IPS-18a (cell line): ENCODE measurements around the gene EFHC1.

Source experiments
- H3K27ac ChIP-seq: one replicate; pipeline ENCODE4 v1.5.1; 2013; ENCODE audit warnings: low read length
- H3K27me3 ChIP-seq: one replicate; pipeline ENCODE4 v1.6.1; 2013; ENCODE audit warnings: mild to moderate bottlenecking, low read length; ENCODE audit not compliant: control insufficient read depth, insufficient read depth
- H3K36me3 ChIP-seq: one replicate; pipeline ENCODE4 v1.6.1; 2013; ENCODE audit warnings: low read depth, low read length; ENCODE audit not compliant: control insufficient read depth
- H3K4me1 ChIP-seq: one replicate; pipeline ENCODE4 v1.6.1; 2013; ENCODE audit warnings: low read depth, low read length; ENCODE audit not compliant: control insufficient read depth
- H3K4me3 ChIP-seq: one replicate; pipeline ENCODE4 v1.5.1; 2013; ENCODE audit warnings: low read length
- H3K9ac ChIP-seq: one replicate; pipeline ENCODE4 v1.6.1; 2013; ENCODE audit warnings: mild to moderate bottlenecking, low read length, moderate library complexity
- H3K9me3 ChIP-seq: one replicate; pipeline ENCODE4 v1.6.1; 2013; ENCODE audit warnings: low read depth, low read length; ENCODE audit not compliant: control insufficient read depth

EFHC1 gene

DNA sequence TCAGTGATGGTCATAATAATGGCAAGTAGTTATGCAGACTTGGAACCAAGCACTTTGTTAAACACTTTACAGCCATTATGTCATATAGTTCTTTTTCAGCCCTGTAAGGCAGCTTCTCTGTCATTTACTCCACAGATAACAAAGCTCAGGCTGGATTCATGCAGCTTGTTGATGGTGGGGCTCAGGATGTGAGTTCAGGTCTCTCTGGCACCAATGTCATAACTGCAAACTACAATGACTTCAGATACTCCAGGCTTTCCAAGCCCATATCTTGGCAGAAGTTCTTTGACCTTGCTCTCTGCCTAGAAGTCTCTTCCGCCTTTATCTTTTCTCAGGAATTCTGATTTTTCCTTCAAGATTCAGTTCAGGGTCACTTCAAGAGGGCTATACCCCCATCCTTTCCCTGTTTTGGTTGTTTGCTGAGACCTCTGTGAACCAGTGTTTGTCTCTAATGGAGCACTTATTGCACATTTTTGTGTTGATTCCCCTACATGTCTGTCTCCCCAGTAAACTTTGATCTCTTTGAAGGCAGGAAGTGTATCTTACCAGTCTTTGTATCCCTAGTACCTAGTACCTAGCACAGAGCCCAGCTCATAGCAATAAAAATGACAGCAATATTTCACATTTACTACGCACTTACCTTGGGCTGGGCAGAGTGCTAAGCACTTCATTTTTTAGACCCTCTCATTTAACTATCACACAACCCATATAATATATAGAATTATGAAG is 19.7 kb upstream of the EFHC1 start:
- H3K27me3 ChIP-seq, result no peaks in the 10 kb centered on the region
- peaks cover 8% of the 10 kb centered on the region for H3K4me1 ChIP-seq
- no peak overlapping the region for H3K9ac ChIP-seq
- no peak overlapping the region for H3K4me3 ChIP-seq
- no peak overlapping the region for H3K27ac ChIP-seq
- no peaks in the 10 kb centered on the region for H3K9me3 ChIP-seq
- H3K36me3 ChIP-seq, result no peaks in the 10 kb centered on the region

DNA sequence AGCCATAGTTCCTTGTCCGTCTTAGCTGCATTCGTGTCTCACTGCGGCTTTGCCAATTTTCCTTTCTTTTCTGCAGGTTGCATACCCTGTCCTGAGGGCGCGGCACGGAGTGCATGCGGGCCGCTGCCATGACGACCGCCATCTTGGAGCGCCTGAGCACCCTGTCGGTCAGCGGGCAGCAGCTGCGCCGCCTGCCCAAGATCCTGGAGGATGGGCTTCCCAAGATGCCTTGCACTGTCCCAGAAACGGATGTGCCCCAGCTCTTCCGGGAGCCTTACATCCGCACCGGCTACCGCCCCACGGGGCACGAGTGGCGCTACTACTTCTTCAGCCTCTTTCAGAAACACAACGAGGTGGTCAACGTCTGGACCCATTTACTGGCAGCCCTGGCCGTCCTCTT is 17.1 kb upstream of the EFHC1 start:
- Histone ChIP-seq H3K27me3 (no peaks in the 10 kb centered on the region), H3K9me3 (no peaks in the 10 kb centered on the region), H3K27ac (no peak overlapping the region), H3K4me3 (no peak overlapping the region), H3K9ac (no peak overlapping the region), H3K36me3 (no peaks in the 10 kb centered on the region), H3K4me1 (peaks cover 8% of the 10 kb centered on the region)

DNA sequence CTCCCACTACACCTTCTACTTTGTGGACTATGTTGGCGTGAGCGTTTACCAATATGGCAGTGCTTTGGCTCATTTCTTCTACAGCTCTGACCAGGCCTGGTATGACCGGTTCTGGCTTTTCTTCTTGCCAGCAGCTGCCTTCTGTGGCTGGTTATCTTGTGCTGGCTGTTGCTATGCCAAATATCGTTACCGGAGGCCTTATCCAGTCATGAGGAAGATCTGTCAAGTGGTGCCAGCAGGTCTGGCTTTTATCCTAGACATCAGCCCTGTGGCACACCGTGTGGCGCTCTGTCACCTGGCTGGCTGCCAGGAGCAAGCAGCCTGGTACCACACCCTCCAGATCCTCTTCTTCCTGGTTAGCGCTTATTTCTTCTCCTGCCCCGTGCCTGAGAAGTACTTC is 16.5 kb upstream of the EFHC1 start:
- Histone ChIP-seq H3K9me3 (no peaks in the 10 kb centered on the region), H3K27me3 (no peaks in the 10 kb centered on the region), H3K9ac (no peak overlapping the region), H3K4me1 (peaks cover 8% of the 10 kb centered on the region), H3K4me3 (no peak overlapping the region), H3K36me3 (no peaks in the 10 kb centered on the region), H3K27ac (no peak overlapping the region)

DNA sequence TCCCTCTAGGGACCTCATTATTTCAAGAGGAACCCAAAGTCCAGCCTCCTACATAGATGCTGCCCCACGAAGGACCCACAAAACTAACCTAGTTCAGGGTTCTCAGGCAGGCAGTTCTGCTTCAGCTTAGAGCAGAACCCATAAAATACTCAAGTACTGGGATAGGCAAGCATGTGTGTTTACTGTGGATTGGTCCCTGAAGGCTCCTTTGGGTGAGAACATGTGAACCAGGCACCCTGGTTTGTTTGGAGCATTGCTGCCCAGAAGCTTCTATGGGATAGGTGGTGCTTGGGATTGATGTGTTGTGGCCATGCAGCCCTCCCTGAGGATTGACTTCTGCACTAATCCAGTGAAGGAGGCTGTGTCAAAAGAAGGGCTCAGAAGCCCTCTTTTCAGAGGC is 14.9 kb upstream of the EFHC1 start:
- no peaks in the 10 kb centered on the region for H3K27me3 ChIP-seq
- no peak overlapping the region for H3K4me3 ChIP-seq
- H3K9me3 ChIP-seq, result no peaks in the 10 kb centered on the region
- peaks cover under 1% of the 10 kb centered on the region for H3K4me1 ChIP-seq
- H3K27ac ChIP-seq, result no peak overlapping the region
- no peaks in the 10 kb centered on the region for H3K36me3 ChIP-seq
- H3K9ac ChIP-seq, result no peak overlapping the region

- Histone ChIP-seq H3K27ac (no peak overlapping the region), H3K27me3 (no peaks in the 10 kb centered on the region), H3K9me3 (no peaks in the 10 kb centered on the region), H3K9ac (no peak overlapping the region), H3K36me3 (no peaks in the 10 kb centered on the region), H3K4me1 (no peaks in the 10 kb centered on the region), H3K4me3 (no peak overlapping the region)
Observed at GRCh38 chr6:52407467-52407866, 12.7 kb upstream of the EFHC1 start.

GRCh38 chr6:52409499-52409898 is 10.6 kb upstream of the EFHC1 start:
- Histone ChIP-seq H3K4me1 (no peaks in the 10 kb centered on the region), H3K9ac (no peak overlapping the region), H3K27ac (no peak overlapping the region), H3K27me3 (no peaks in the 10 kb centered on the region), H3K4me3 (no peak overlapping the region), H3K9me3 (no peaks in the 10 kb centered on the region), H3K36me3 (no peaks in the 10 kb centered on the region)

GRCh38 chr6:52410979-52411378 is 9.2 kb upstream of the EFHC1 start:
- no peaks in the 10 kb centered on the region for H3K4me1 ChIP-seq
- no peak overlapping the region for H3K9ac ChIP-seq
- H3K9me3 ChIP-seq, result no peaks in the 10 kb centered on the region
- no peaks in the 10 kb centered on the region for H3K36me3 ChIP-seq
- H3K4me3 ChIP-seq, result no peak overlapping the region
- H3K27me3 ChIP-seq, result no peaks in the 10 kb centered on the region
- H3K27ac ChIP-seq, result no peak overlapping the region

- Histone ChIP-seq H3K27ac (no peak overlapping the region), H3K27me3 (no peaks in the 10 kb centered on the region), H3K36me3 (no peaks in the 10 kb centered on the region), H3K4me1 (peaks cover 4% of the 10 kb centered on the region), H3K9ac (no peak overlapping the region), H3K4me3 (no peak overlapping the region), H3K9me3 (no peaks in the 10 kb centered on the region)
Observed at GRCh38 chr6:52411911-52412310, 8.2 kb upstream of the EFHC1 start.

DNA sequence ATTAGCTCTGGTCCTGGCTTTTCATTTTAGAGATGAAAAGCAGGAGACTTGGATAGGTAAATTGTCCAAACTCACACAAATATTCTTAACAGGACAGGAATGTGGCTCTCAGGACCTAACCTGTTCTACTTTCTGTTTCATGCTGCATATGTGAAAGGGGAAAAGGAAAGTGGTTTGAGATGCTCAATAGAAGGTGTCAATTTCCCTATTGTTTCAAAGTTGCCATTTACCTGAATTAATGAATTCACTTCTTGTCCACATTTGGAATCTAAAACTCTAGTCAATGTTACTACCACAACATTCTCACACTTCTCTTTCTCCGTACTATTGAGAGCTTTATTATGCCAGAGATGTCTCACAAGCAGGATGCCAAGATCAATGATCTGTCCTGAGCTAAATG is 4.8 kb upstream of the EFHC1 start:
- H3K4me3 ChIP-seq, result no peak overlapping the region
- no peak overlapping the region for H3K9ac ChIP-seq
- no peaks in the 10 kb centered on the region for H3K36me3 ChIP-seq
- H3K4me1 ChIP-seq, result peaks cover 4% of the 10 kb centered on the region
- no peaks in the 10 kb centered on the region for H3K27me3 ChIP-seq
- no peak overlapping the region for H3K27ac ChIP-seq
- H3K9me3 ChIP-seq, result no peaks in the 10 kb centered on the region

- no peaks in the 10 kb centered on the region for H3K9me3 ChIP-seq
- no peaks in the 10 kb centered on the region for H3K27me3 ChIP-seq
- H3K9ac ChIP-seq, result no peak overlapping the region
- no peaks in the 10 kb centered on the region for H3K36me3 ChIP-seq
- no peak overlapping the region for H3K27ac ChIP-seq
- peaks cover 4% of the 10 kb centered on the region for H3K4me1 ChIP-seq
- H3K4me3 ChIP-seq, result no peak overlapping the region
Observed at GRCh38 chr6:52415917-52416628, 4.1 kb upstream of the EFHC1 start.

DNA sequence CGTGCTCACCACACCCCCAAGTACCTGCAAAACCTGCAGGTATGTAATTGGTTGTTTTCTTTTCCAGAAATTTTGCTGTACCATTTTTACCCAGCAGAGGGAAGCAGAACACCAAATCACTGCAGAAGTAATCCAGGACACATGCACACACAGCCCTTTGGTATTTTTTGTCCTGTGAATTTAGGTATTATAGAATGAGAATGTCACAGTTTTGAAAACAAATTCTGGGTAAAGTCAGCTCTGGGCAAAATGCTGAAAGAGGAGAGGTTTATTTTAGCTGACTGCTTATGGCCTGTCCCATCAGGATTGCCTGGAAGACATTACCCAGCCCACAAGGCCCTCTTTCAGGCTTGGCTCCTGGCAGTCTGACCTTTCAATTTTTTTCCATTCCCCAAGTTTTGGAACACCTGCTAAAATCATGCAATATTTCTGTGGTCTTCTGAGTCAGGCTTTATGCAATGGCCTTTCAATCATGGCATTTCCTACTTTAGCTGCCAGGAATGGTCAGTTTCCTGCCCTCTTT is 3.5 kb upstream of the EFHC1 start:
- no peak overlapping the region for H3K9ac ChIP-seq
- H3K27ac ChIP-seq, result no peak overlapping the region
- H3K9me3 ChIP-seq, result no peaks in the 10 kb centered on the region
- H3K4me3 ChIP-seq, result no peak overlapping the region
- no peaks in the 10 kb centered on the region for H3K27me3 ChIP-seq
- no peaks in the 10 kb centered on the region for H3K36me3 ChIP-seq
- H3K4me1 ChIP-seq, result peaks cover 9% of the 10 kb centered on the region

GRCh38 chr6:52417675-52418111 is 2.4 kb upstream of the EFHC1 start:
- Histone ChIP-seq H3K4me1 (peaks cover 9% of the 10 kb centered on the region), H3K9ac (no peak overlapping the region), H3K27me3 (no peaks in the 10 kb centered on the region)

More at GRCh38 chr6:52417675-52418111, 2.4 kb upstream of the EFHC1 start:
- H3K4me3 ChIP-seq, result no peak overlapping the region
- no peaks in the 10 kb centered on the region for H3K9me3 ChIP-seq
- no peak overlapping the region for H3K27ac ChIP-seq
- no peaks in the 10 kb centered on the region for H3K36me3 ChIP-seq
